ENCODE measurements around the gene PRDM1.
"Not testable (repeated sequence)": the region's sequence is repeated elsewhere in the genome, so short reads cannot be mapped to it uniquely, and the experiment has no call there.

Gene PRDM1

GRCh38 chr6:106149472-106150069 is 63.4 kb downstream of the PRDM1 start:
- peaks cover 22% of the 10 kb centered on the region for H3K4me1 Mint-ChIP-seq
- H3K36me3 Mint-ChIP-seq = no peaks in the 10 kb centered on the region
- peak overlapping the region; percentile 25 for H3K27ac Mint-ChIP-seq
- no peaks in the 10 kb centered on the region for H3K9me3 Mint-ChIP-seq
- no peaks in the 10 kb centered on the region for H3K27me3 Mint-ChIP-seq
- no peak overlapping the region for H3K4me3 Mint-ChIP-seq

- H3K4me1 Mint-ChIP-seq = peaks cover 22% of the 10 kb centered on the region
- peak overlapping the region; percentile 24 for H3K27ac Mint-ChIP-seq
- not testable (repeated sequence) for H3K36me3 Mint-ChIP-seq, H3K9me3 Mint-ChIP-seq, H3K27me3 Mint-ChIP-seq
- H3K4me3 Mint-ChIP-seq = peak overlapping the region; percentile 3
Measured at GRCh38 chr6:106152476-106152875, 66.3 kb downstream of the PRDM1 start.

GRCh38 chr6:106152952-106153351 is 66.8 kb downstream of the PRDM1 start:
- Mint-ChIP-seq H3K27ac (no peak overlapping the region), H3K4me3 (no peak overlapping the region), H3K36me3 (no peaks in the 10 kb centered on the region), H3K27me3 (no peaks in the 10 kb centered on the region), H3K9me3 (no peaks in the 10 kb centered on the region), H3K4me1 (peaks cover 22% of the 10 kb centered on the region)

- peaks cover 15% of the 10 kb centered on the region for H3K4me1 Mint-ChIP-seq
- no peak overlapping the region for H3K4me3 Mint-ChIP-seq
- no peaks in the 10 kb centered on the region for H3K27me3 Mint-ChIP-seq
- no peak overlapping the region for H3K27ac Mint-ChIP-seq
- no peaks in the 10 kb centered on the region for H3K9me3 Mint-ChIP-seq
- H3K36me3 Mint-ChIP-seq = no peaks in the 10 kb centered on the region
Measured at GRCh38 chr6:106154326-106154725, 68.2 kb downstream of the PRDM1 start.

- no peak overlapping the region for H3K27ac Mint-ChIP-seq
- no peaks in the 10 kb centered on the region for H3K27me3 Mint-ChIP-seq
- no peaks in the 10 kb centered on the region for H3K36me3 Mint-ChIP-seq
- peaks cover 8% of the 10 kb centered on the region for H3K4me1 Mint-ChIP-seq
- no peak overlapping the region for H3K4me3 Mint-ChIP-seq
- no peaks in the 10 kb centered on the region for H3K9me3 Mint-ChIP-seq
Measured at GRCh38 chr6:106155219-106155830, 69.2 kb downstream of the PRDM1 start.

- Mint-ChIP-seq H3K36me3 (no peaks in the 10 kb centered on the region), H3K27ac (no peak overlapping the region)
Measured at GRCh38 chr6:106156413-106156812, 70.3 kb downstream of the PRDM1 start.

GRCh38 chr6:106156863-106157262 is 70.7 kb downstream of the PRDM1 start:
- H3K9me3 Mint-ChIP-seq = no peaks in the 10 kb centered on the region

More at GRCh38 chr6:106156413-106156812, 70.3 kb downstream of the PRDM1 start:
- H3K4me3 Mint-ChIP-seq = no peak overlapping the region
- peaks cover 8% of the 10 kb centered on the region for H3K4me1 Mint-ChIP-seq
- no peaks in the 10 kb centered on the region for H3K9me3 Mint-ChIP-seq
- H3K27me3 Mint-ChIP-seq = no peaks in the 10 kb centered on the region

GRCh38 chr6:106158816-106159215 is 72.7 kb downstream of the PRDM1 start:
- H3K27ac Mint-ChIP-seq = no peak overlapping the region
- H3K27me3 Mint-ChIP-seq = no peaks in the 10 kb centered on the region
- no peaks in the 10 kb centered on the region for H3K9me3 Mint-ChIP-seq
- H3K4me3 Mint-ChIP-seq = no peak overlapping the region
- peaks cover 11% of the 10 kb centered on the region for H3K4me1 Mint-ChIP-seq
- H3K36me3 Mint-ChIP-seq = no peaks in the 10 kb centered on the region

More at GRCh38 chr6:106156863-106157262, 70.7 kb downstream of the PRDM1 start:
- no peak overlapping the region for H3K4me3 Mint-ChIP-seq
- H3K36me3 Mint-ChIP-seq = no peaks in the 10 kb centered on the region
- H3K27me3 Mint-ChIP-seq = no peaks in the 10 kb centered on the region
- H3K4me1 Mint-ChIP-seq = peaks cover 7% of the 10 kb centered on the region
- no peak overlapping the region for H3K27ac Mint-ChIP-seq

All from activated naive CD4-positive, alpha-beta T cell treated with anti-CD3 and anti-CD28 coated beads, Interleukin-2, amount 50 U/mL, for 24 hours (primary cell).